GM18526 (cell line): ENCODE results near the gene DIP2C.

Source experiments
- POLR2A ChIP-seq: IDR thresholded peaks from 3 replicates; pipeline ENCODE4 v1.6.1; 2011; ENCODE audit not compliant: insufficient read length; ENCODE audit errors: extremely low read depth

DIP2C gene

DNA sequence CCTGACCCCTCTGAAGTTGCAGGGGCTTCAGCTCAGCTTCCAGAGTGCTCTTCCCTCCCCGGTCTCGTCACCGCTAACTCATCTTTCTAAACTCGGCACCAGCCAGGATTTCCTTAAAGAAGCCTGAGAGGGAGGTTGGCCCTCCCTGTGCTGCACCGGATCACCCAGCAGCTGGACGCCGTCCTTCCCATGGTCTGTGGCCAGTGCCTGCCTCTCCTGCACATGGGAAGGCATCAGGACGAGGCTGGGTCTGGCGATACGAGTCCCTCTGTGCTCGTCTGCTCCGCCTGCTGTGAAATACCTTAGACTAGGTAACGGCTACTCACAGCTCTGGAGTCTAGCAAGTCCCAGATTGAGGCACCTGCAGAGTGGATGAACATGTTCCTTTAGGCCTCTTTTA is 375.1 kb downstream of the DIP2C start:
- no peak for TF ChIP-seq POLR2A

DNA sequence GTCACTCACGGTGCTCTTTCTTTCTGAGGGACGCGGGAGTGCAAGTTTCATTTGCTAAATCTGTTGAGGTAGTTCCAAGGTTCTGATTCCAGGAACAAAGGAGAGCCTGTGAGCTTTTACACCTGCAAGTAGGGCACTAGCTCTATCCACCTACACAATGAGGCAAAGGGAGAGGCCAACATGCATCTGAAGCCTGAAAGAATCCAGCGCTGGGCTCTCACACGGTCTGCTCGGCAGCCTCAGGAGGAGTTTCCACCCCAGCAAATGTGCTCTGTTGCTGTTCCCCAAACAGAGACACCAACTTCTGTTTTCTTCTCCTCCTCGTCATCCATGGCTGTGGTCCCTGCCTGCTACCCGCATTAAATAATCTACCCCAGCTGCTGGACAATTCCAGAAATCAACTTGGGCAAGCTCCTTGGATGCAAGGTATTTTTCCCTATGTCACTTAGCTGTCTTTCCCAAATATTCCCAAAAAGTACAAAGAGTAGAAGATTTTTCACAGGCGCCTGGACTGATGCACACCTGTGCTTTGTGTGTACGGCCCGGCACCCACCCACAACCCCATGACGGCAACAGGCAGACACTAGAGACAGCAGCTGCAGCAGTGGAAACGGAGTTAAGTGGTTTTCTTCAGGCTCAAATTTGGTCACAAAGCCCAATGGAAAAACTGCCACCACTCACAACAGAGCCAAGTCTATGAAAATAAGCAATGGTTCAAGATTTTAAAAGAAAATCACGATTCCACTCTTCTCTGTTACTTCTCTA is 377.4 kb downstream of the DIP2C start:
- no peak for TF ChIP-seq POLR2A

DNA sequence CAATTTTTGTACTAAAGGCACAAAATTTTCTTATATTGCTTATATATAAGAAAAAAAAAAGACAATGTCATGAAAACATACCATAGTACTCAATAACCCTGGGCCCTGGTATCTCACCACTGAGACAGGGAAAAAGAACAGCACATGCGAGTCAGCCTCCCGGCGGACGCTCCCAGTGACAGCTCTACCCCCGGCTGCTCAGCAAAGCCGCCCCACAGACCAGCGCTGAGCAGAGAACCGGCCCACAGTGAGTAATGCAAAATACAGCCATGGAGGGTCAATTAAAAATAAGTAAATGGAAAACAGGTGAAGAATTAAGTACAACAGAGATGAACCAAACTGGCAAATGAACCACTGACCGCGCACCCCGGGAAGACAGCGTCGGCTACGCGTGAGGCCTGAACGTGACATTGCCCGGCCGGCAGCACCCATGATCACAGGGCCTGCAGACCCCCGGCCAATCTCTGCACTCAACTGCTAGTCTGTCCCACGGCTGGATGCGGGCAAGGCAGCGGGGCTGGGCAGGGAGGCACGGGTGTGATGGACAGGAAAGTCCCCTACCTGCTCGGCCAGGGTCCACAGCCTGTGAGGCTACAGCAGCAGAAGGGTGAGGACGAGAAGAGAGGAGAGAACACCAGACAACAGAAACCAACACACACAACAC is 378.4 kb downstream of the DIP2C start:
- TF ChIP-seq POLR2A: no peak

DNA sequence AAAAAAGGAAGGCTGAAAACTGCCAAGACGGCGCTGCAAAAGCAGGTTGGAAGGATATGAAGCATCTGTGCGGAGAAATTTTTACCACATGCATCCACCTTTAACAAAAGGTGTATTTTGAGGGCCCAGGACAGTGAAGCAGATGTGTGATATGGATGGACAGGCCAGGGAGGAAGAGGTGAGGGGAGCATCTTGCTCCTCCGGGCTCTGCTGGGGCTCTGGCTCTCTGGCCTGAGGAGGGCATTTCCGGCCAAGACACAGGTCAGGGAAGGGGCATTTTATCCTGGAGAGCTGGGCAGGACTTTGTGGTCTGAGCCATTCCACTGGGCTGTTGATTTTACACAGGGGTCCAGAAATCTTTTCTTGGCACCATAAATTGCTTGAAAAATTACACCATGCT is 379.1 kb downstream of the DIP2C start:
- TF ChIP-seq POLR2A: no peak

DNA sequence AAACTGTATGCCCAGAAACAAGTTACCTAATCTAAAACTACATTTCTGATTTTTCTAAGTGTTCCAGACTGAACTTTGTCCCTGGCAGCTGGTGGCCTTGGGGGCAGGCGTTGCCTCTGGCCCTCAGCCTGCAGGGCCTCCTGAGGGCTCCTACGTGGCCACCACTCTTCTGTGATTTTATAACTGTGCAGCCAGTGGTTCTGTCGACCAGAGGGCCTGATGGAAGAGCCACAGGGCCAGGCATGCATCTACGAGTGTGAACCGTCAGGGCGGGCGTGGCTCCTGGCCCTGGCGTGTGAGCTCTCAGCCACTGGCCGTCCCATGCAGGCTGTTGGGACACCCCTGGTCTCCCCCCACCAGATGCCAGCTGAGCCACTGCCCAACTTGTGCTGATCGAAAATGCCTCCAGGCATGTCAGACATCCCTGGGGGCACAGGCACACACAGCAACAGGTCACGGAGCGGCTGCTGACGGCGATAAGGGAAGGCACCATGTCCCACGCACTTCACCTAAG is 380.8 kb downstream of the DIP2C start:
- TF ChIP-seq POLR2A: no peak

DNA sequence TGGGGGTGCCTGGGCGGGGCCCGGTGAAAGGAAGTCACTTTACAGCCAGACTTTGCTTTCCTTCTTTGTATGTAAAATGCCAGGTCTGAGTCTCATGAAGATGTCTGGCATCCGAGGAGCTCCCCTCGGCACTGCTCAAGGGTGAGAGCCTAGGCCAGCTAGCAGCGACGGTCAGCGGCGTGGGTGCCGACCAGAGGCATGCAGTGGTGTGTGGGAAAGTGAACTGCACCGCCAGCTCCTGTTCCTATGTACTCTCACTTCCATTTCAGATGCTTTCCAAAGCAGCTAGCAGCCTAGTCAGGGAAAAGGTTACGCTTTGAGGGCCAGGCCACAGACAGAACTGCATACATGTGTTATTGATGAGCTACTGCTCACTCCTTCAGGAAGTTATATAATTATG is 381.4 kb downstream of the DIP2C start:
- TF ChIP-seq POLR2A: no peak

DNA sequence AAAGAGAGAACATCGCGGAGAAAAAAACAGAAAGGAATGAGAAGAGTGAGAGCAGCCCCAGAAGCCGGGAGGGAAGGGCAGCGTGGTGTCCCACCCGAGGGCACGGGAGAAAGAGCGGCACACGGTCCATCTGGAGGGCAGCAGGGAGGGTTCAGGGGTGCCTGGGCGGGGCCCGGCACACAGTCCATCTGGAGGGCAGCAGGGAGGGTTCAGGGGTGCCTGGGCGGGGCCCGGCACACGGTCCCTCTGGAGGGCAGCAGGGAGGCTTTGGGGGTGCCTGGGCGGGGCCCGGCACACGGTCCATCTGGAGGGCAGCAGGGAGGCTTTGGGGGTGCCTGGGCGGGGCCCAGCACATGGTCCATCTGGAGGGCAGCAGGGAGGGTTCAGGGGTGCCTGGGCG is 381.8 kb downstream of the DIP2C start:
- TF ChIP-seq POLR2A: no peak

GRCh38 chr10:306675-307185 is 382.7 kb downstream of the DIP2C start:
- TF ChIP-seq POLR2A: no peak

GRCh38 chr10:306007-306674 is 383.3 kb downstream of the DIP2C start:
- no peak for TF ChIP-seq POLR2A

DNA sequence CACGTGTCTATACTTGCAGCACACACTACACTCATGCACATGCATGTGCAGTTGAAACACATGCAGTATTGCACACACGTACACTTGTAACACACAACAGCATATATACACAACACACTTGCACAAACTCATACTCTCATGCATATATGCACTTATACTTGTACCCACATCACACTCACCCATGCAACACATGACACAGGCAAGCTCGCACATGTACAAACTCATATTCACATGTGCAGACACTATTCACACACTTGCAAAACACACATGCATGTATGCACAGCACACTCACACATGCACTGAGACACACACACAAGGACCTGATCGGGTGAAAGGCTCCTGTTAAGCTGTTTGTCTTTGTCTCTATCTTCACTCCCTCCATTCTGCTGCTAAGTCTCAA is 384.4 kb downstream of the DIP2C start:
- TF ChIP-seq POLR2A: no peak

DNA sequence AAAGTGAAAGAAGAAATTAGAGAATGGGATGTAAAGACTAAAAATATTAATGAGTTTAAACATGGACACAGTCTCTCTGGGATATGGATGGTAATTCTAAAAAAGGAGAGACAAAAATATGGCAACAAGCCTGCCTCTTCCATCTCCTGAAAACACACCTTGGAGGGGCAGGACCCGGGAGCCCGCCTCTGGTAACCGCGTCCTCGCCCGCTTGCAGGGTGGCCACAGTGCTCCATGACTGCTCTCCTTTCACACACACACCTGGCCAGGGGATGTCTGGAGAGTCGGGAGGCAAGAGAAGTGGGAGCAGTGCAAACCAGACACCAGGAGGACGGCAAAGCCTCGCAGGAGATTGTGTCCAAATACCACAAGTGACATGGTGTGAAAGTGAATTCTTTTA is 387.9 kb downstream of the DIP2C start:
- no peak for TF ChIP-seq POLR2A

DNA sequence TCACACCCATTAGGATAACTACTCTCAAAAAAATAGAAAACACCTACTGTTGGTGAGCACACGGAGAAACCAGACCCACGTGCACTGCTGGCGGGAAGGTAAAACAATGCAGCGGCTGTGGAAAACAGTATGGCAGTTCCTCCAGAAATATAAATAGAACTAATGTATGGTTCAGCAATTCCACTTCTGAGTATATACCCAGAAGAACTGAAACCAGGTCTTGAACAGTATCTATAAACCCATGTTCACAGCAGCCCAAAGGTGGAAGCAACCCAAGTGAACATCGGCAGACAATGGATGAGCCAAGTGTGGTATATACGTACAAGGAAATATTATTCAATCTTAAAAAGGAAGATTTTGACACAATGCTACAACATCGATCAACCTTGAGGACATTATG is 389.5 kb downstream of the DIP2C start:
- no peak for TF ChIP-seq POLR2A

- TF ChIP-seq POLR2A: no peak
Observed at GRCh38 chr10:299512-299911, 390.0 kb downstream of the DIP2C start.

- TF ChIP-seq POLR2A: no peak
Observed at GRCh38 chr10:298033-298432, 391.4 kb downstream of the DIP2C start.

- TF ChIP-seq POLR2A: no peak
Observed at GRCh38 chr10:297567-297966, 391.9 kb downstream of the DIP2C start.

GRCh38 chr10:293636-294035 is 395.8 kb downstream of the DIP2C start:
- no peak for TF ChIP-seq POLR2A
